ENCODE data around the gene NT5DC1. TPM values are rescaled to one million over a fixed set of nuclear protein-coding genes. Genes with fewer than 3 reads are reported as not detected.

Gene NT5DC1
- total RNA-seq, 1 donor from 2014 or later = 4.9 TPM

DNA sequence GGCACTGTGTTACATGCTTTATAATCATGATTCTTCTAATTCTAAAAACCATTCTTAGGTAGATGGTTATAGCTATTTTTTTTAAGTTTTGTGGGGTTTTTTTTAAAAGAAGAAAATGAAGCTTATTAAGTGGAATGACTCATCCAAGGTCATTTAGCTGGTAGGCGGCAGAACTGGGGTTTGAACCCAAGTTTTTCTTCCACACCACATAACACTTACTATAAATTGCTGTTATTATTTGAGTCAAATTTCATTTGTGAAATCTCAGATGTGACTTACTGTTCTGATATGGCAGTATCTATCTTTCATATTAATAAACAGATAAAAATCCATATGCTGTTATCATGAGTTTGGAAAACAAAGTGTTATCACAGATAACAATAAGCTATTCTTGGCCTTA is 35.7 kb downstream of the NT5DC1 start:
- no peak for DNase-seq (ENCODE audit: low read depth in 2 of 2)

DNA sequence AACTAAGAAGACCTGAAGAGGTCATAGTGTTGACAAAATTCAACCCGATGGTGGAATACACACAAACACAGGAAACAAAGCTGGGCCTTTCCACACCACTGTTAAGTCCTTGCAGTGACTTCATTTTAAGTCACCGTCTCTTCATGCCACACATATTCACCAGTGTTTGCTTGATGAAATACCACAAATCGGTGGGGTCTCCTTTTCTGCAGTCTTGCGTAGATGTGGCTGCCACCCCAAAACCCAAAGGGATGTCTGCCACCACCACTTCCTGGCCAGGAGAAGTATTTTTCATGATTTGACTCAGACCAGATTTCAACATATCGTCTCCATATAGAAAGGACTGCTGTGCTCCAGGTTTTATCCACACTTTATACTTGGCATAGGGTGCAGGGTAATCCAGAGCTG is 36.3 kb downstream of the NT5DC1 start:
- no peak for DNase-seq (ENCODE audit: low read depth in 2 of 2)

DNA sequence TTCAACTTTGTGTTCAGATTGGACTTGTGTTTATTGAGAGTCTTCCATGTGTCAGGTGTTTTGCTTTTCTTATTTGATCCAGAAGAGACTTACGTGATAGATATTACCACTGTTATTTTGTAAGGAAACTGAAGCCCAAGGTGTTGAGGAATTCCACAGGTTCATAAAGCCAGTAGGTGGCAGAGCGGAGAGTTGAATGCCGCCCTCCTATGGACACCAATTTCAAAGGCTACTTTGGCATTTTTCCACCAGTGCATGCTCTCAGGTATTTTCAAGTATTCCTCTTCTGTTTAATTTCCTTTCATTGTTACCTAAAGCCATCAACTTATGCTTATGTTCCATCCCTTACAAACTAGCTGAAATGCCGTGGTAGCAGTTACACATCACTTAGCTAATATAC is 39.3 kb downstream of the NT5DC1 start:
- DNase-seq (ENCODE audit: low read depth in 2 of 2) = no peak

DNA sequence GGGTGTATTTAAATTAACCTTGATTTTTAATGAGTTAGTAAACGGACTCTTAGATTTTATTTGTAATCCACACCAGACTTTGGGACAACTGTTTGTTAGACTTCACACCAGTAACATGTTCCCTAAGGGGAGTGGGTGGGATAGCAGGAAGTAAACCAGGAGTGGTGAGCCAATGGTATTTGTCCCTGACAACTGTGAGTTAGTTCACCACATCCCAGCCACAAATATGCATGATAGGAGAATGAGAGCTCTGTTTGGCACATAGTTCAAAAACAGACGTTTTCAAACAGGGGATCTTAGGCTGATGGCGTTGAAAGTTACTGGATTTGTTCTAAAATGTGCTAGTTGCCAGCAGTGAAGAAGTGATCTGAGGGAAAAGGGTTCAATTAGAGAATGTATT is 44.0 kb downstream of the NT5DC1 start:
- no peak for DNase-seq (ENCODE audit: low read depth in 2 of 2)

DNA sequence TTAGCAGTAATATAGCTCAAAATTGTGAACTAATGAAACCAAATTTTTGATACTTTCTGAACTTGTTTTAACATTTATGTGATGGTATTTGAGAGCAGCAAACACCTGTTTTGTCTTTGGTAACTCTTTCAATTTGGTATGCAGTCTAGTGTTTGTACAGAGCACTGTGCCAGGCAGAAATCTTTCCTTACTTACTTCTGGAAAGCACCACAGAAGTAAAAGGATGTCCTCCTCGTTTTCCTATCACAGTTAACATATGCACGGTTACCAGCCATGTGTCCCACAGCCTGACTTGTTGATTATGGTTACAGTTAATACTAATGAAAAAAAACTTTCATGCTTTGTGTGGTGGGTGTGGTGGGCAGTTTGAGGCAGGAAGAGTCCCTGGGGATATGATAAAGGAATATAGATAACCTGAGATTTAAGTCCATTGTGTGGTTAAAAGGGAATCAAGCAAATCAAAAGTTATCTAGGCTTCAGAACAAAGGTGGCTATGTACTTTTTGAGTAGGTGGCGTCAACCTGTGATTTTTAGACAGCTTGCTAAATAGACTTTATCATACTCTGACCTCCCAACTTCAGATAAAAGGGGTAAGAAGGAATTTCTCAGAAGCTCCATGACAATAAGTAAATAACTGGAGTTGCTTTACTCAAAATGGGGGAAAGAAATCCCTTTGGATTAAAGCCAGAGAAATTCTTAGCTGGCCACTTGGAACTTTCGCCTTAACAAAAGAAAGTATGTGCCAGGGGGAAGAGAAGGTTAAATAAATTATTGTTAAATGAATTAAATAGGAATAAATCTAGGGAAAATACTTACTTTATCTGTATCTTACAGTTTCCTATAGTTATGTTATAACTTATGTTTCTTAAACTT is 45.4 kb downstream of the NT5DC1 start:
- peak in 1 of 2 donors; percentile 4 for DNase-seq (ENCODE audit: low read depth in 2 of 2)

DNA sequence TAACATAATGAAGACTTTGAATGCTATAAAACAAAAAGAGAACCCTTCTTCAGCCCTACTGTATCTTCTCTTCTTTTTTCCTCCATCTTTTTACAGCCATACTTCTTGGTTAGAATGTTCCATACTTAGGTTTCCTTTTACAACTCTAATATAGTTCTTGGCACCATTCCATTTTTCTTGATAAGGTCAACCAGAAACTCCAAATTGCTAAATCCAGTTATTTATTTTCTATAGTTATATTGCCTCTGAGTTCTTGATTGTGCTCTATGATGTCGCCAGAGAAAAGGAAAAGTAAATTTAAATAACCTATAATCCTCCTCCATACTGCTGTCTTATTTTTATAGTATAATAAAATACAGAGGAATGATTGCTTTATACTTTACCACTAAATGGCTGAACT is 52.0 kb downstream of the NT5DC1 start:
- no peak for DNase-seq (ENCODE audit: low read depth in 2 of 2)

DNA sequence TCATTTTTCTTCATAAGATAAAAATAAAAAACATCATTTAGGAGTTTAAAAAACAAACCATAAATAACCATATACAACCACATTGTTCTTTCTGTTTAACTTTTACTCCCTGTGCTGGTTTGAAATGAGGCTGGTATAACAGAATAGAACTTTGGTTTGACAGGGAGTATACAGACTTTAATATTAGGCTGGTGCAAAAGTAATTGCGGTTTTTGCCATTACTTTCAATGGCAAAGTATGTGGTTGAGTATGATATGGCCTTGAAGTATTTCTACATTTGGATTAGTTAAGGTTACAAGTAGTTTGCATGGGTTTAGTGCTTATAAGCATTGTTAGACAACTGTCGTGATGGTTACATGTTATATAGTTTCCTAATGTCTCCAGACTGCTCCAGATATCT is 54.2 kb downstream of the NT5DC1 start:
- DNase-seq (ENCODE audit: low read depth in 2 of 2) = no peak

DNA sequence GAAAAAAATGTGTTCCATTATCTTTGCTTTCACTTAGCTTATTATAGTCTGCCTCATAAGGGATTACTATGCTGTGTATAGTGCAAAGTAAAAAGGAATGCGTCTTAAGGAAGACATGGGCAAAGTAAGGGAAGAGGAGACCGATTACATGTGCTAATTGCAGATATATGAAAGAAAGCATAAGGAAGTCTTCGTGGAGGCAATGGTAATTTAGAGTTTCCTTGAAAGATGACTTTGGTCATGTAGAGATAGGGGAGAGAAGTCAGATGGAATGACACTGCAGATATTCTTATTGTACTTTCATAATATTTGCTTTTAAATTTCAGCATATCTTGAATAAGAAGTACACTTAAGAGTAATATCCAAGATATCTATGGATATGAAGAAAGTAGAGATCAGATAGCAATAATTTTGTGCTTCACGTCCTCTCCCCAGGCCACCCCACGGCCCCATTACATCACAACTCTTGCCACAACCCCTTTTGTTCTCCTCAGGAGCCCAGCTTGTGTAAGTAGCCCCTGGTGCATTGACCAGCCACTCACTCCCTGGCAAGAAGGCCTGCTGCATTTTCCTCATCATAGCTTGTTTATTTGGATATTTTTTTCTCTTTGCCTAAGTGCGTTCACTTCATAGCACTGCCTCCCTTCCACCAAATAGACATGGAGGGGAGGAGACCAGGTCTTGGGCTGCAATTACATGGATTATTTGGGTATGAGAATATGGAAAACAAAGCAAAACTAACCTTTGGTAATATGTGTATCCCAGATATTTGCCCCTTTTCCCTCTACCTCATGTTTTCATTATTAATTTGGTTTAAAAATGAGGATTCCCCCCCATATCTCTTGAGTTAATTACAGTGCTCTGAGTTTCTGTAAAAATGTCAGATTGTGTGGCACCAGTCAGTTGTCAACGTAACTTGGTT is 56.0 kb downstream of the NT5DC1 start:
- DNase-seq (ENCODE audit: low read depth in 2 of 2) = no peak

DNA sequence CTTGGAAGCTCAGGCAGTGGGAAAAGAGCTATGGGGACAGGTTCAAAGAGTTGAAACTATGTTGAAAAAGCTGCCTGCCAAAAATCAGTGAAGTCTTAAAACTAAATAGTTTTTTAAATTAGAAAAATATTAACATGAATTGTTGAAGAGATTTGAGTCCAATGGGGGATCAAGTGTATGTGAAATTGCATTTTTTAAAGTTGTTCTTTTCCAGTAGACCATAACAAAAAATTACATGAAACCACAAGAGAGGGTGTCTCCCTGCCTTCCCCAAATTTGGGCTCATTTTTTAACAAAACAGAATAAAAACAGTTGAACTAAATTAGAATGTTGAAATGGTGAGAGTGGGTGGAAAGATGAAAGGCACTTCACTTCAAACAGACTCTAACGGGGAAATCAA is 56.7 kb downstream of the NT5DC1 start:
- DNase-seq (ENCODE audit: low read depth in 2 of 2) = no peak

DNA sequence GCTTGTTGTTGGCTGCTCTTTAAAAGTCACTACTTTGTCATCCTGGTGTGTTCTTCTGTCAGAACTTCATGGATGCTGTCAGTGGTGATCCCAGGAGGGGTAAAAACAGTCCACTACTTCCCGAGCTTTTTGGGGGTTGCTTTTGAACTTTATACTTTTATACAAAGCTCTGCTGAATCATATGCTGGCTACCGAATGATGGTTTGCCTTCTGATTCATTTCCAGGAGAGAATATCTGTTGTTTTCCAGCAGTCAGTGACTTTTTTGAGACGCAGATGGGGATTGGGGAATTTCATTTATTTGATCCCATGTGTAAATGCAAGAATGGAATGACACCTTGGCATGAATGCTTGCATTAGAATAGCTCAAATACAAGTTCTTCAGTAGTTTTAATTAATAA is 58.0 kb downstream of the NT5DC1 start:
- DNase-seq (ENCODE audit: low read depth in 2 of 2) = no peak

DNA sequence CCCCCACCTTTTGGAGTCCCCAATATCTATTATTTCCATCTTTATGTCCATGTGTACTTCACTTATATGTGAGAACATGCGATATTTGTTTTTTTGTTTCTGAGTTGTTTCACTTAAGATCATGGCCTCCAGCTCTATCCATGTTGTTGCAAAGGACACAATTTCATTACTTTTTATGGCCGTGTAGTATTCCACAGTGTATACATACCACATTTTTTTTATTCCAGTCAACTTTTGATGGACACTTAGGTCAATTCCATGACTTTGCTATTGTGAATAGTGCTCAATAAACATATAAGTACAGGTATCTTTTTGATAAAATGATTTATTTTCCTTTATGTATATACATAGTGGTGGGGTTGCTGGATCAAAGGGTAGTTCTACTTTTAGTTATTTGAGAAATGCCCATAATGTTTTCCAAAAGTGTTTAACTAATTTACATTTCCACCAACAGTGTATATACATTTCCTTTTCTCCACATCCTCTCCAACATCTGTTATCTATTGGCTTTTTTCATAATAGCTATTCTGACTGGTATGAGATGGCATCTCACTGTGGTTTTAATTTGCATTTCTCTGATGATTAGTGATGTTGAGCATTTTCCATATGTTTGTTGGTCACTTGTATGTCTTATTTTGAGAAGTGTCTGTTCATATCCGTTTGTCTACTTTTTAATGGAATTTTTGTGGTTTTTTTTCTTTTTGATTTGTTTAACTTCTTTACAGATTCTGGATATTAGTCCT is 59.3 kb downstream of the NT5DC1 start:
- no peak for DNase-seq (ENCODE audit: low read depth in 2 of 2)

DNA sequence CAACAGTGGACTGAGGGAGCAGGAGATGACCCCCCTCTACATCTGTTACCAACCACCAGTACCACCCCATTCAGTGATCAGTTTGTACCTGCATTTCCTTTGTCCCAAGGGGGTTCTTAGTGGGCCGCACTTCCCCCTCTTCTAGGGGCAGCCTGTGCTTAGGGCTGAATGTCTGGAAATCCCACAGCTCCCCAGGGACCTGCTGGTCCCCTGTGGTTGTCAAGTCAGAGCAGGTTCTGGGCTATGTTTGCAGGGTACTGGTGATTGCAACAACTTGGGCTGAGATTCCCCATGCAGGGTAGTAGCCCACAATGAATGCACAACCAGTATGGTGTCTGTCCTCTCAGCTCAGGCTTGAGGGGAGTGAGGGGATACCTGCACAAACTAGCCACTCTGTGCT is 64.9 kb downstream of the NT5DC1 start:
- no peak for DNase-seq (ENCODE audit: low read depth in 2 of 2)

DNA sequence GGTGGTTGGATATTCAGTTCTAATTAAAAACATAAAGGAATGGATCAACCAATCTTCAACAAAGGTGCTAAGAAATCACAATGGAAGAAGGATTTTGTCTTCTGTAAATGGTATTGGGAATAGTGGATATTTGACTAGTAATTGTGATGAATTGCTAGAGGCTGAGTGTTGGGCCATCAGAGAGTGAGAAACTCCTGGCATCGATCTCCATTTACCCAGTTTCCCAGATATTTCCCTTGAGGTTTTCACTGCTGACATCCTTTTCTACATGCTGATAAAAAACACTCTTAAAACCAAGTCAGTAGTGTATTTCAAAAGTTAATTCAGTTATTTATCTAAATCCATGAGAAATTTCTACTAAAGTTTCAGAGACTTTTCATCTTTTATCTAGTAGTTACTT is 65.7 kb downstream of the NT5DC1 start:
- DNase-seq (ENCODE audit: low read depth in 2 of 2) = no peak

DNA sequence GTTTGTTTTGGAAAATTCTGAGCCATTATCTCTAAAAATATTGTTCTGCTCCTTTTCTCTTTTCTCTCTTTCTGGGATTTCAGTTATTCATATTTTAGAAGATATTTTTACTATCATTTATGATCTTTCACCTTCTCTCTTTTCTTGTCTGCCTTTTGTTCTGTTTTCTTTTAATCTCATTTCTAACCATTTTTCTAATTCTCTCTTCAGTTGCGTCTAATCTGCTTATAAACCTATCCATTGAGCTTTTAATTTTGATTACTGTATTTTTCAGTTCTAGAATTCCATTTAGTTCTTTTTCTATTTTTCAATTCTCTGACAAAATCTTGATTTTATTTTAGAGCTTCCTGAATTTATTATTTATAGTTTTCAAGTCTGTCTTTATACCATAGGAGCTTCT is 67.5 kb downstream of the NT5DC1 start:
- no peak for DNase-seq (ENCODE audit: low read depth in 2 of 2)

DNA sequence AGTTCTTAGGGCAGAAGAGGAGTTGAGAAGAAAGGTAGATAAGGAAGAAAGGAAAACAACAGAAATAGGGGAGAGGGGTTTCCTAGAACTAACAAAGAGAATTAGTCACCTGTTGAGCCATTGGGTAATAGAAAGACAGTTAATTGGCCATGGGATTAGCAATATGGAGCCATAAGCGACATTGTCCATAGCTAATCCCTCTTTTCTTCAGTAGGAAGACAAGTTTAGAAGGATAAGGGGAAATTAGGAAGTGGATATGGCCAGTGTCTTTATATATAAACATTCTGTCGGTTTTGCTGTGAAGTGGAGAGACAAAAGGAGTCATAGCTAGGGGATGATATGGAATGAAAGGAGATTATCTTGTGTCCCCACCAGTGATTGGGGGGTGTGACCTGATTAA is 69.2 kb downstream of the NT5DC1 start:
- no peak for DNase-seq (ENCODE audit: low read depth in 2 of 2)

DNA sequence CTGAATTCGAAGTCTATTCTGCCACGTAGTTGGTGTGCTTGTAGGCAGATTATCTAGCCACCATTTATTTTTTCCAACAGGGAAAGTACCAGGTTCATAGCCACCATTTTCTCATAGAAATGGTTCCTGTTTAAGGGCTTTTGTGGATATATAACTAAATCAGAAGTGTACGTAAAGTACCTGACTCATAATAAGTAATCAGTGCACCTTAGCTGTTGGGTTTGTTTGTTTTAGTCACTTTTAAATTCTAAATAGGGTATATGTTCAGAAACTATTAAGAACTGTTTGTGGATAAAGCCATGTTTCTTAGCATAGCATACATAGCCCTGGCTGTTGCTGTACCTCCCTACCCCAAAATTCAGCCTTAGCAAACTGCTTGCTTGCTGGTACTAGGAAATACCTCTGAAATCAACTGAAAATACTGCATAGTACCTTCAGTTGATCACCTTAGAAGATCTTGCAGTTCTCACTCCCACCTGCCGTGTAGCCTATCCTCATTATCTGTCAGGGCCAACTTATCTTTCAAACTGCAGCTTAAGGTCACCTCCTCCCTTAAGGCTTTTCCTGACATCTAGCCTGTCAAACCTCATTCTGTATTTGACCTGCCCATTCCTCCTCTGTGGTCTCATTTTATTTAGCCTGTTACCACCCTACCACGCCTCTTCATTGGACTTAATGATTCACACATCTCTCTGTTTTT is 69.9 kb downstream of the NT5DC1 start:
- DNase-seq (ENCODE audit: low read depth in 2 of 2) = no peak

DNA sequence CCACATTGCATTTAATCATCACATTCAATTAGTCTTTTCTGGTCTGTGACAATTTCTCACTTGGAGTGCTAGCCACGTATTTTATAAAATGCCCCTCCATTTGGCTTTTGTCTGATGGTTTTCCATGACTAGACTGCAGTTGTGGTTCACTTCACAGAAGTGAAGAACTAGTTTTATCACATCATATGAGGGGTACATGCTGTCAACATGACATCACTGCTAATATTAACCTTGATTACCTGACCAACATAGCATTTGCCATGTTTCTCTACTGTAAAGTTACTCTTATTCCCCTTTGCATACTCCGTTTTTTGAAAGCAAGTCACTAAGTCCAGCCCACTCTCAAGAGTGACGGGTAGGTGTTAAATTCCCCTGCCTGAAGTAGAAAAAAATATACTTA is 73.3 kb downstream of the NT5DC1 start:
- DNase-seq (ENCODE audit: low read depth in 2 of 2) = no peak

DNA sequence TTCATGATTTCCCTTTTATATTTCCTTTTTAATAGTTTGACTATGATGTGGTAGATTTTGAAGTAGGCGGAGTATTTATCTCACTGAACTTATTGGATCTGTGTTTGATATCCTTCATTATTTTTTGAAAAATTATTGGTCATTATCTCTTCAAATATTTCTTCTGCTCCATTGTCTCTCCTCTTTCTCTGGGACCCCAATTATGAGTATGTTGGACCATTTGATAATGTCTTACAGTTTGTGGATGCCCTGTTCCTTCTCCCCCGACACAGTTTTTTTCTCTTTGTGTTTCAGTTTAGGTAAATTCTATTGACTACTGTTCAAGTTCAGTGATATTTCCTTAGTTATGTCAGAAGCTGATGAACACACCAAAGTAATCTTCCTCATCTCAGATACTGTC is 74.7 kb downstream of the NT5DC1 start:
- DNase-seq (ENCODE audit: low read depth in 2 of 2) = peak in 1 of 2 donors; percentile 3

DNA sequence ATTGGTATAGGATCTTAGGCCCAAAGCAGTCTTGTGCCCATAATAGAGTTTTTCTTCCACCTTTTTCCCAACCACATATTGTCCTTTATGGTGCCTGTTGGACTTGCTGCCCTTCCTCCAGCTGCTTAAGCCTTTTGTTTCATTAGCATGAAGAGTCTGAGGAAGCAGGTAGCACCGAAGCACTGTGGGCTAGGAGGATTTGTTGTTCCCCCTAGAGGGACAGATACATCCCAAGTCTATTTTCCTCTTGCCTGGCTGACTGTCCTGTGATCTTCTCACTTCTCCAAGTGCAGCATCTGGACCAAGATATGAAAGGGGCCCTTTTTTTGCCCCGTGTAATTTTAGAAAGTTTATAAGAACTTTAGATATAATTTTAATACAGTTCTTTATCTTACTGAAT is 75.9 kb downstream of the NT5DC1 start:
- DNase-seq (ENCODE audit: low read depth in 2 of 2) = no peak

DNA sequence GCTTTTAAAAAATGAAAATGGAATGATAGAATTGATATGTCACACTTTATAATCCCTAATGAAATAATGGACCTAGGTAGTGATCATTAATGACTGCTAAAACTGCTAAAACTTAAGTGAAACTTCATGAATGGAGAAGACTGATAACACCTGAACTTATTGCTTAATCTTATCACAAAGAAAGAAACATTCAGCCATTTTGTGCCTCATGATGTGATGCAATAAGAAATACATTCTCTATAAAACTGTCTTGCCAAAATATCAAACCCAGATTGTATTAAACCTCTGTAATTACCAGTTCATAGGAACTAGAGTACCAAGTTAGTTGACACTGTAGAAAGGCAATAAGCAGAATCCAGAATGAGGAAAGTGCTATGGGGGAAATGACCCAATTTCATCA is 79.7 kb downstream of the NT5DC1 start:
- DNase-seq (ENCODE audit: low read depth in 2 of 2) = no peak

DNA sequence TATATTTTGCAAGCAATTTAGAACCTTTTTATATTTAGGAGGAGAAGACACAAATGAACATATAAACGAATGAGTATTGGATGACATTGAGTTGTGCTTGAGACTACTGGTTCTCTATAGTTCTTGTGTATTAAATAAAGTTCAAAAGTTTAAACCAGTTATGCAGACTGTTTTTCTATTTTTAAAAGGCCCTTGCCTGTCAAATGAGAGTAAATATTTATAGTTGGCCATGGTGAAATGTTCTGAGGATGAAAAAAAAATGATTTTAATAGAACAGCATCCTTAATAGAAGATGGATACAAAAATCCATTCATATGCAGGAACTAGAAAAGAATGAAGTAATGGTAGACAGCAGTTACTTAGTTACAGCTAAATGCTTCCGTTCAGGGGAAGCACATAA is 88.8 kb downstream of the NT5DC1 start:
- no peak for DNase-seq (ENCODE audit: low read depth in 2 of 2)

Data from dermis microvascular lymphatic vessel endothelial cell (primary cell).